ENCODE measurements around the gene FGF4.

The FGF4 gene

DNA sequence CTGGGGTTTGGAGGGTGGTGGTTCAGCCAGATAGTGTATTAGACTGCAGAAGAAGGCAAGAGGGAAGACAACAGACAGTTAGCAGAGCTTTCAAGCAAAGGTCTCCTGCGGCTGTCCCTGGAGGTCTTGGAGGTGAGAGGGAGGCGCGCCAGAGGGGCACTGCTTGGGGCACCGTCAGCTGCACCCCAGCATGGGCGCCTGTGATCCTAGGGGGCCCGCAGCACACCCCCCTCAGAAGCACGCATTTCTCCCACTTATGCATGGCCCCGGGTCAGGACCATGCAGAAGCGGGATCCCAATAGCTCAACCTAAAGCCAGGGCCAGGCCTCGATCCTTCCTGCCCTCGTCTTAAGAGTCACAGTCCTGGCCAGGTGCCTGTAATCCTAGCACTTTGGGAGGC, 26.5 kb downstream of the FGF4 start (continued):
- TF ChIP-seq GFI1B (tag by site-specific recombination; IDR thresholded peaks at IDR 0.05): no peak
- no peak for TF ChIP-seq ZNF121 (tag by site-specific recombination; IDR thresholded peaks at IDR 0.05)
- TF ChIP-seq, protein P1, sequence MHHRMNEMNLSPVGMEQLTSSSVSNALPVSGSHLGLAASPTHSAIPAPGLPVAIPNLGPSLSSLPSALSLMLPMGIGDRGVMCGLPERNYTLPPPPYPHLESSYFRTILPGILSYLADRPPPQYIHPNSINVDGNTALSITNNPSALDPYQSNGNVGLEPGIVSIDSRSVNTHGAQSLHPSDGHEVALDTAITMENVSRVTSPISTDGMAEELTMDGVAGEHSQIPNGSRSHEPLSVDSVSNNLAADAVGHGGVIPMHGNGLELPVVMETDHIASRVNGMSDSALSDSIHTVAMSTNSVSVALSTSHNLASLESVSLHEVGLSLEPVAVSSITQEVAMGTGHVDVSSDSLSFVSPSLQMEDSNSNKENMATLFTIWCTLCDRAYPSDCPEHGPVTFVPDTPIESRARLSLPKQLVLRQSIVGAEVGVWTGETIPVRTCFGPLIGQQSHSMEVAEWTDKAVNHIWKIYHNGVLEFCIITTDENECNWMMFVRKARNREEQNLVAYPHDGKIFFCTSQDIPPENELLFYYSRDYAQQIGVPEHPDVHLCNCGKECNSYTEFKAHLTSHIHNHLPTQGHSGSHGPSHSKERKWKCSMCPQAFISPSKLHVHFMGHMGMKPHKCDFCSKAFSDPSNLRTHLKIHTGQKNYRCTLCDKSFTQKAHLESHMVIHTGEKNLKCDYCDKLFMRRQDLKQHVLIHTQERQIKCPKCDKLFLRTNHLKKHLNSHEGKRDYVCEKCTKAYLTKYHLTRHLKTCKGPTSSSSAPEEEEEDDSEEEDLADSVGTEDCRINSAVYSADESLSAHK (tag by site-specific recombination; IDR thresholded peaks at IDR 0.05): no peak
- no peak for TF ChIP-seq RBAK (tag by site-specific recombination; IDR thresholded peaks at IDR 0.05)
- TF ChIP-seq, protein P2, sequence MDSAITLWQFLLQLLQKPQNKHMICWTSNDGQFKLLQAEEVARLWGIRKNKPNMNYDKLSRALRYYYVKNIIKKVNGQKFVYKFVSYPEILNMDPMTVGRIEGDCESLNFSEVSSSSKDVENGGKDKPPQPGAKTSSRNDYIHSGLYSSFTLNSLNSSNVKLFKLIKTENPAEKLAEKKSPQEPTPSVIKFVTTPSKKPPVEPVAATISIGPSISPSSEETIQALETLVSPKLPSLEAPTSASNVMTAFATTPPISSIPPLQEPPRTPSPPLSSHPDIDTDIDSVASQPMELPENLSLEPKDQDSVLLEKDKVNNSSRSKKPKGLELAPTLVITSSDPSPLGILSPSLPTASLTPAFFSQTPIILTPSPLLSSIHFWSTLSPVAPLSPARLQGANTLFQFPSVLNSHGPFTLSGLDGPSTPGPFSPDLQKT (IDR thresholded peaks at IDR 0.05; ENCODE audit: borderline replicate concordance, low read depth, low read length): no peak
- no peak for TF ChIP-seq ZNF366 (tag by site-specific recombination; conservative IDR thresholded peaks at IDR 0.05)

DNA sequence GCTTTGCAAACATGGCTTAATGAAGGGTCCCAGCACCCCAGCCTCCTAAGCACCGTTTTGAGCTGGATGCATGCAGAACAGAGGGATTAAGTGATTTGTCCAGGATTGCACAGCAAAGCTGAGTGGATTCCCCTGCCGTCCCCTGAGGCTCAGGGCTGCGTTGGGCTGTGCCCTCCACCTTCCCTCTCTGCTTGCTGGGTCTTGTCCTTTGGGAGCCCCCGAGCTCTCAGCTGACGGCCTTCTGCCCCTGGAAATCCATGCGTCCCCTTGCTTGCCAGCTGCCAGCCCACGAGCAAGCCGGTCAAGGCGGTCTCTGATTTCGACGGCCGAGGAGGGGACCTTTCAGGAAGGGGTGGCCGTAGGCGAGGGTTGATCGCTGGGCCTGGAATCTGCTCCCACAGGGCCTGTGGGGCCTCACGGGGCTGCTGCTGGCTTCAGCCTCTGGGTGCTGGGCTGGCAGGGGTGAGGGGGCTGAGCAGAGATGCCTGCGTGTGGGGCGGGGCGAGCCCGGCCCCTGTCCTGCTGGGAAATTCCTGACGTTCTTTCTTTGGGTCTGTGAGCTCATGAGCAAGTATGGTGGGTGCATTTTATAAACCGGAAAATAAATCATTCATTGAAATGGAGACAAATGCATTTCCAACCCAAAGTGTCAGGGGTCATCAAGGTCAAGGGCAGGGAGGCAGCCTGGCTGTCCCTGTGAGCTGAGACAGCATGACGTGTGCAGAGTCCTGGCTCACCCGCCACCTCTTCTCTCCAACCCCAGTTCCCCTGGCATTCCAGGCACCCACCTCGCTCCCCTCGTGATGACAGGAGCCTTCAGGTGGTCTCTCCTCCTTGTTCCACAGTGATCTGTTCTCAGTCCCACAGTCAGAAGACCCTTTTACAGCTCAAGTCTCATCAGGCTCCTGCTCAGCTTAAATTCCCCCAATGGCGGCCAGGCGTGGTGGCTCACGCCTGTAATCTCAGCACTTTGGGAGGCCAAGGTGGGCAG, 28.1 kb downstream of the FGF4 start:
- no peaks in the 10 kb centered on the region for H3K4me1 ChIP-seq (ENCODE audit: control insufficient read depth, insufficient read depth, low read length)
- CTCF ChIA-PET: interaction anchor here (0.8 kb wide), 1 partner anchor 27 kb away, joined by 3 read pairs; no protein-coding TSS in a partner anchor
- H3K4me3 ChIP-seq (ENCODE audit: low read depth, low read length): no peak overlapping the region
- H3K36me3 ChIP-seq (ENCODE audit: control insufficient read depth in 2 of 2, insufficient read depth in 1 of 2, low read length in 2 of 2): no peaks in the 10 kb centered on the region
- H3K27ac ChIP-seq (ENCODE audit: extremely low read depth, low read depth, low read length): no peak overlapping the region
- TF ChIP-seq ZNF157 (tag by site-specific recombination; IDR thresholded peaks at IDR 0.05) (no peak), ZNF23 (tag by site-specific recombination; IDR thresholded peaks at IDR 0.05; ENCODE audit: borderline replicate concordance) (no peak), ZNF530 (tag by site-specific recombination; IDR thresholded peaks at IDR 0.05; ENCODE audit: low read depth) (no peak), ZNF140 (tag by site-specific recombination; IDR thresholded peaks at IDR 0.05) (no peak), ZNF777 (tag by site-specific recombination; IDR thresholded peaks at IDR 0.05; ENCODE audit: borderline replicate concordance) (no peak), ZNF837 (tag by site-specific recombination; IDR thresholded peaks at IDR 0.05) (no peak), ZNF202 (tag by site-specific recombination; IDR thresholded peaks at IDR 0.05; ENCODE audit: borderline replicate concordance) (no peak), KLF8 (tag by site-specific recombination; IDR thresholded peaks at IDR 0.05) (no peak), ZNF585B (tag by site-specific recombination; IDR thresholded peaks at IDR 0.05) (no peak), ZNF114 (tag by site-specific recombination; IDR thresholded peaks at IDR 0.05) (no peak), ZNF707 (tag by site-specific recombination; IDR thresholded peaks at IDR 0.05) (no peak), ZNF623 (tag by site-specific recombination; IDR thresholded peaks at IDR 0.05) (no peak), ZNF560 (tag by site-specific recombination; IDR thresholded peaks at IDR 0.05; ENCODE audit: borderline replicate concordance) (no peak)
- TF ChIP-seq, protein P3, sequence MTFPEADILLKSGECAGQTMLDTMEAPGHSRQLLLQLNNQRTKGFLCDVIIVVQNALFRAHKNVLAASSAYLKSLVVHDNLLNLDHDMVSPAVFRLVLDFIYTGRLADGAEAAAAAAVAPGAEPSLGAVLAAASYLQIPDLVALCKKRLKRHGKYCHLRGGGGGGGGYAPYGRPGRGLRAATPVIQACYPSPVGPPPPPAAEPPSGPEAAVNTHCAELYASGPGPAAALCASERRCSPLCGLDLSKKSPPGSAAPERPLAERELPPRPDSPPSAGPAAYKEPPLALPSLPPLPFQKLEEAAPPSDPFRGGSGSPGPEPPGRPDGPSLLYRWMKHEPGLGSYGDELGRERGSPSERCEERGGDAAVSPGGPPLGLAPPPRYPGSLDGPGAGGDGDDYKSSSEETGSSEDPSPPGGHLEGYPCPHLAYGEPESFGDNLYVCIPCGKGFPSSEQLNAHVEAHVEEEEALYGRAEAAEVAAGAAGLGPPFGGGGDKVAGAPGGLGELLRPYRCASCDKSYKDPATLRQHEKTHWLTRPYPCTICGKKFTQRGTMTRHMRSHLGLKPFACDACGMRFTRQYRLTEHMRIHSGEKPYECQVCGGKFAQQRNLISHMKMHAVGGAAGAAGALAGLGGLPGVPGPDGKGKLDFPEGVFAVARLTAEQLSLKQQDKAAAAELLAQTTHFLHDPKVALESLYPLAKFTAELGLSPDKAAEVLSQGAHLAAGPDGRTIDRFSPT (tag by site-specific recombination; IDR thresholded peaks at IDR 0.05): no peak
- TF ChIP-seq, protein P4, sequence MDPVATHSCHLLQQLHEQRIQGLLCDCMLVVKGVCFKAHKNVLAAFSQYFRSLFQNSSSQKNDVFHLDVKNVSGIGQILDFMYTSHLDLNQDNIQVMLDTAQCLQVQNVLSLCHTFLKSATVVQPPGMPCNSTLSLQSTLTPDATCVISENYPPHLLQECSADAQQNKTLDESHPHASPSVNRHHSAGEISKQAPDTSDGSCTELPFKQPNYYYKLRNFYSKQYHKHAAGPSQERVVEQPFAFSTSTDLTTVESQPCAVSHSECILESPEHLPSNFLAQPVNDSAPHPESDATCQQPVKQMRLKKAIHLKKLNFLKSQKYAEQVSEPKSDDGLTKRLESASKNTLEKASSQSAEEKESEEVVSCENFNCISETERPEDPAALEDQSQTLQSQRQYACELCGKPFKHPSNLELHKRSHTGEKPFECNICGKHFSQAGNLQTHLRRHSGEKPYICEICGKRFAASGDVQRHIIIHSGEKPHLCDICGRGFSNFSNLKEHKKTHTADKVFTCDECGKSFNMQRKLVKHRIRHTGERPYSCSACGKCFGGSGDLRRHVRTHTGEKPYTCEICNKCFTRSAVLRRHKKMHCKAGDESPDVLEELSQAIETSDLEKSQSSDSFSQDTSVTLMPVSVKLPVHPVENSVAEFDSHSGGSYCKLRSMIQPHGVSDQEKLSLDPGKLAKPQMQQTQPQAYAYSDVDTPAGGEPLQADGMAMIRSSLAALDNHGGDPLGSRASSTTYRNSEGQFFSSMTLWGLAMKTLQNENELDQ (tag by site-specific recombination; IDR thresholded peaks at IDR 0.05; ENCODE audit: low read depth): no peak
- TF ChIP-seq, protein P5, sequence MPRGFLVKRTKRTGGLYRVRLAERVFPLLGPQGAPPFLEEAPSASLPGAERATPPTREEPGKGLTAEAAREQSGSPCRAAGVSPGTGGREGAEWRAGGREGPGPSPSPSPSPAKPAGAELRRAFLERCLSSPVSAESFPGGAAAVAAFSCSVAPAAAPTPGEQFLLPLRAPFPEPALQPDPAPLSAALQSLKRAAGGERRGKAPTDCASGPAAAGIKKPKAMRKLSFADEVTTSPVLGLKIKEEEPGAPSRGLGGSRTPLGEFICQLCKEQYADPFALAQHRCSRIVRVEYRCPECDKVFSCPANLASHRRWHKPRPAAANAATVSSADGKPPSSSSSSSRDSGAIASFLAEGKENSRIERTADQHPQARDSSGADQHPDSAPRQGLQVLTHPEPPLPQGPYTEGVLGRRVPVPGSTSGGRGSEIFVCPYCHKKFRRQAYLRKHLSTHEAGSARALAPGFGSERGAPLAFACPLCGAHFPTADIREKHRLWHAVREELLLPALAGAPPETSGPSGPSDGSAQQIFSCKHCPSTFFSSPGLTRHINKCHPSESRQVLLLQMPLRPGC (tag by site-specific recombination; IDR thresholded peaks at IDR 0.05): no peak
- TF ChIP-seq, protein P6, sequence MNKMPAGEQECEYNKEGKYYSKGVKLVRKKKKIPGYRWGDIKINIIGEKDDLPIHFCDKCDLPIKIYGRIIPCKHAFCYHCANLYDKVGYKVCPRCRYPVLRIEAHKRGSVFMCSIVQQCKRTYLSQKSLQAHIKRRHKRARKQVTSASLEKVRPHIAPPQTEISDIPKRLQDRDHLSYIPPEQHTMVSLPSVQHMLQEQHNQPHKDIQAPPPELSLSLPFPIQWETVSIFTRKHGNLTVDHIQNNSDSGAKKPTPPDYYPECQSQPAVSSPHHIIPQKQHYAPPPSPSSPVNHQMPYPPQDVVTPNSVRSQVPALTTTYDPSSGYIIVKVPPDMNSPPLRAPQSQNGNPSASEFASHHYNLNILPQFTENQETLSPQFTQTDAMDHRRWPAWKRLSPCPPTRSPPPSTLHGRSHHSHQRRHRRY (tag by site-specific recombination; IDR thresholded peaks at IDR 0.05): no peak
- POLR2A ChIA-PET: no interaction called here
- H3K9me3 ChIP-seq (ENCODE audit: control insufficient read depth, insufficient read depth, low read depth, low read length): no peaks in the 10 kb centered on the region
